Activated effector memory CD4-positive, alpha-beta T cell treated with anti-CD3 and anti-CD28 coated beads, Interleukin-2, amount 50 U/mL, for 16 hours (primary cell): ENCODE measurements around the gene BICD1.

Experiments
- DNase-seq: peaks from one replicate; pipeline ENCODE4 v3.0.0-alpha.2; 2020

The BICD1 gene

GRCh38 chr12:32362892-32363291 lies 256.2 kb downstream of the BICD1 start:
- no peak for DNase-seq

DNA sequence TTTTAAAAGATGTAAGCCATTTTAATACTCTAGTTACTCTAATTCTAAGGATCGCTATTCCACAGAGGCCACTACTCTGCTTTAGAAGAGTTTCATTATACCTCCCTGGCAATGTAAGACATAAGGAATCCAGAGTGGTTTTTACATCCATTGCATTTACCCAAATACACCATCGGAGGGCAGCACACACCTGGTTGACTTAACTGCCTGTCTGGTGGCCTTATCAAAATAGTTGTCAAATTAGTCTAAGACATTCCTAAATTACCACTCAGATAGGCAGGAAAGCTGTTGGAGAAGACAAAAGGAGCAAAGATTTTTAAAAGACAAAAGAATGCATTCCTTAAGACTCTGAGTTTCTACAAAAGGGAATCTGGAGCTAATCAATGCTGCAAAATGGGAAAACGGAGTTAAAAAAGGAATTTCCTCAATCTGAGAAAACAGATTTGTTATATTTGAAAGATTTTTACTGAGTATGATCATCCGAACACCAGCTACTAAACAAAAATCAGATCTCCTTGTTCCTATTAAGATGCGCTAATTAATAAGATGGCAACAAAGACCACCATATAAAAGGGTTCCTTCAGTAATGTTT lies 258.9 kb downstream of the BICD1 start:
- DNase-seq, result peak; percentile 64

- DNase-seq, result no peak
These were observed 260.1 kb downstream of the BICD1 start for GRCh38 chr12:32366714-32367113.

GRCh38 chr12:32367381-32367780 lies 260.7 kb downstream of the BICD1 start:
- DNase-seq, result no peak

GRCh38 chr12:32369202-32369601 lies 262.6 kb downstream of the BICD1 start:
- no peak for DNase-seq

GRCh38 chr12:32377344-32378055 lies 270.9 kb downstream of the BICD1 start:
- no peak for DNase-seq

- no peak for DNase-seq
These were observed 272.6 kb downstream of the BICD1 start for GRCh38 chr12:32379213-32379612.

GRCh38 chr12:32379667-32380066 lies 273.0 kb downstream of the BICD1 start:
- no peak for DNase-seq

DNA sequence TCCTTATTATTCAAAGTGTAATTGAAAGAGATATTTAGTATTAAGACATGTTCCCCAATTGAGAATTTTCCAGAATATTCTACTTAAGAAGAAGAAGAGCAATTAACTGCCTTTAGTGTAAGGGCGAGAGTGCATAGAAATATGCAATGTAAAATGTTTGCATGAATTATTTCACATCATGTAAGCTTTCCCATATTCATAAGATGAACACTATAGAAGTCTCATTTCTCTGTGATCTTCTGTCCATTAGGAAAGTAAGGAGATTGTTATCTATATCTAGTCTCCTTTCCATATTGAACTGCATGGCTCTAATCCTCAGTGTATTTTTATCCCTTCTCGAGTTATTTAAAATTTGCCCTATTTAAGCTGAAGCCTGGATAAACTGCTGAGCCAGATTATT lies 275.6 kb downstream of the BICD1 start:
- no peak for DNase-seq

GRCh38 chr12:32390572-32391219 lies 284.0 kb downstream of the BICD1 start:
- DNase-seq, result peak; percentile 62

DNA sequence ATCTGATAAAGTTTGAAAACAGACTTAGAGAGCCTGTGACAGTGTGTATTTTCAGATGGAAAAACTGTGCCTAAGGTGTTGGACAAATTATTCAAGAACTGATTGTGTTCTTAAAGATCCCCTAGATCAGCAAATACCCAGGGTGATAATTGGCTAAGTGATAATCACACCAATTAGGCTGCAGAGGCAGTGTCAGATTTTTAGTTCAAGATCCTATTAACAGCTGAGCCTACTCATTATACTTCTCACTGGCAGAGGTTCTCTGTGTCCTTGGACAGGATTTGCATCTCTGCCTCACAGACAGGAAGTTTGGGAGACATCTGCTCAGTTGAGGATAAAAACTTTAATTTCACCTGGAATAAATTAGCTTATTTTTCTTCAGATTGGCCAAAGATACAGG lies 288.4 kb downstream of the BICD1 start:
- no peak for DNase-seq

DNA sequence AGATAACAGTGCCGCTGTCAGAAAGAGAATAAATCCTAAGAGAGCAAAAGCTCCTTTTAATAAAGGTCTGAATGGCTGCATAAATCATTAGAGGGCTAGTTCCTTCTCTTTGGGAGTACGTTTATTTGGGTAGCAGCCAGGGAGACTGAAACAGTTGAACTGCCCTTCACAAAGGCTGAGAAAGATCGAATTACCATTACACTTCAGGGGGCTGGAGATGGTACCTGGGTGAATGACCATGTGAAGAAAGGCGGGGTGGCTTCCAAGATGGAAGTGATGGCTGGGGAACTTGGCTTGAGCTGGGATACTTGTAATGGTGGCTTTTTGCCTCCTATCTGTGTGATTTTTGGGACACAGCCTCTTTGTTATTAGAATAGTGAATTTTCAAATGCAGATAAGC lies 291.0 kb downstream of the BICD1 start:
- DNase-seq, result no peak

- DNase-seq, result no peak
These were observed 291.5 kb downstream of the BICD1 start for GRCh38 chr12:32398181-32398580.

GRCh38 chr12:32398816-32399369 lies 292.2 kb downstream of the BICD1 start:
- DNase-seq, result no peak

DNA sequence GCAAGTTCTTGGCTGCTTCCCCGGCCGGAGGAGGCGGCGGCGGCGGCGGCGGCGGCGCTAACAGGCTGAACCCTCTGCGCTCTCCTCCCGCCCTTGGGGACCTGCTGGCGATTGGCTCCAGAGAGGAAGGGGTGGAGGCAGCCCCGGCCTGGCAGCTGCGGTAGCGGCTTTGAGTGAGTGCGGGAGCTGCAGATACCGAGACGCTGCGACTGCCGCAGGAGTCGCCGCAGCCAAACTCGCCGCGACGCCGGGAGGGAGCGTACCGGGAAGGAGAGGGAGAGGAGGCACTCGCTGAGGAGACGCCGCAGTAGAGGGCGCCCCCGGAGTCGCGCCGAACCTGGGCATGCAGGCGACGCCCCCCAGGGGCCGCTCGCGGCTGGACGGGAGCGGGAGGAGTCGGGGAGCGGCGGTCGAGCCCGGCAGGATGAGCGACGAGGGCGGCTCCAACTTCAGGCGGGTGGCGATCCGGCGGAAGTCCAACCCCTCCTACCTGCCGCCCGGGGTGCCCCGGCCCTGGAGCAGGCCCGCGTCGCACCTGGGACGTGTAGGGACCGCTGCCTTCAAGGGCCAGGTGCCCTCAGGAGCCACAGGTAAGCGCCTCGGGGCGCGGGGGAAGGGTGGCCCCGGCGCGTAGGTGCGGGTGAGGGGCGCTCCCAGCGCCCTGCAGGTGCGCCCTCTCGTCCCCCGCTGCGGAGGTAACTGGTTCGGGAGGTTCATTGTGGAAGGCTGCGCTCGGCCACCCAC lies 292.9 kb downstream of the BICD1 start, which contains the start of gene FGD4:
Gene FGD4, plus strand, starts transcription at position 189 of the 744 bp plus-strand sequence.
- DNase-seq, result peak; percentile 75

DNA sequence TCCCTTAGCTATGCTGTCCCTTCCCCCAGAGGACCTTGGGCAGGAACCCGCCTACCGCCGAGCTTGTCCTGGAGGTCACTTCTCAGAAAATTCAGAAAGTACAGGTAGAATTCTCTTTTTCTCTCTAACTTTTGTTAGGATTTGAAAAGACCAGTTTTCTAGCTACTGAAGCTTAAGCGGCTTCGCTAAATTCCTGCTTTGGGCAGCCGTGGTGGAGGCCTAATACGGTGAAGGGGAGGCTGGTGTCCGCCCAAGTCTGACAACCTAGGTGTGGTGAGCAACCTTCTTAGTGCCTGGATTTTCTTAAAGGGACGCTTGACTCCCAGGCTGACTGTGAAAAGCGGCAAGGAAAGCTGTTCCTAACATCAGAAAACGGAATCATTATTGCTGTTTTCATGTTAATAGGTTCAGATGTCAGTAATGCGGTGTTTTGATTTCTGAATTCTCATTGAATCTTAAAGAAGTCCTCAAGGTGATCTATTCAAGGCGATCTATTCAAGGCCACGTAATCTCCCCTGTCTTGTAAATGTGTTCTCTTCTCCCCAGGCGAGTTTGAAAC lies 293.5 kb downstream of the BICD1 start:
- DNase-seq, result no peak

GRCh38 chr12:32400866-32401265 lies 294.2 kb downstream of the BICD1 start:
- DNase-seq, result no peak

DNA sequence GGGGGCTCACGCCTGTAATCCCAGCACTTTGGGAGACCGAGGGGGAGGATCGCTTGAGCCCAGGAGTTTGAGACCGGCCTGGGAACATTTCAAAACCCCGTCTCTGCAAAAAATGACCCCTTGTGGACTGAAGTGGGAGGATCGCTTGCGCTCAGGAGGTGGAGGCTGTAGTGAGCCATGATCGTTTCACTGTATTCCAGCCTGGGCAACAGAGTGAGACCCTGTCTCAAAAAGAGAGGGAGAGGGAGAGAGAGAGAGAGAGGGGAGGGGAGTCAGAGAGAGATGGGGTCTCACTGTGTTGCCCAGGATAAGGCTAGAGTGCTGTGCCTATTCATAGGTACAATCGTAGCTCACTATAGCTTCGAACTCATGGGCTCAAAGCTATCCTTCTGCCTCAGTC lies 295.5 kb downstream of the BICD1 start:
- no peak for DNase-seq

- DNase-seq, result no peak
These were observed 296.3 kb downstream of the BICD1 start for GRCh38 chr12:32402946-32403345.

- DNase-seq, result no peak
These were observed 301.1 kb downstream of the BICD1 start for GRCh38 chr12:32407795-32408194.

GRCh38 chr12:32413412-32413811 lies 306.8 kb downstream of the BICD1 start:
- DNase-seq, result no peak

DNA sequence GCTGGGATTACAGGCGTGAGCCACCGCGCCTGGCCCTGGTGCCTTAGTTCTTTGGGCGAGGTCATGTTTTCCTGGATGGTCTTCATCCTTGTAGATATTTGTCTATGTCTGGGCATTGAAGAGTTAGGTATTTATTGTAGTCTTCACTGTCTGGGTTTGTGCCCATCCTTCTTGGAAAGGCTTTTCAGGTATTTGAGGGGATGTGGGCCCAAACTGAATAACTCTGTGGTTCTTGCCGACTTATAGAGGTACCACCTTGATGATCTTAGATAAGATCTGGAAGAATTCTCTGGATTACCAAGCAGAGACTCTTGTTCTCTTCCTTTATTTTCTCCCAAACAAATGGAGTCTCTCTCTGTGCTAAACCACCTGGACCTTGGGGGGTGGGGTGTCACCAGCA lies 311.6 kb downstream of the BICD1 start:
- DNase-seq, result no peak
